Panc1 (cell line): ENCODE data around the gene ILDR1. TPM values are rescaled to one million over a fixed set of nuclear protein-coding genes. Genes with fewer than 3 reads are reported as not detected.

Source experiments
- ATAC-seq: fragments of 200-7000 bp; cut with Tn5 transposase; 2 replicates; pipeline ENCODE4 v1.9.1; 2020; ENCODE audit warnings: mild to moderate bottlenecking, moderate library complexity
- BruUV-seq: library from RNA; stranded (reverse); fragments of 400-500 nt; replicated peaks from 2 replicates; lab custom pipeline; 2021; lab: Mats Ljungman, UMichigan
- CTCF ChIA-PET: fragments of 300-600 bp; sonication (Branson Sonifier 250); formaldehyde crosslinking; loops from one replicate; lab custom pipeline; 2022; ENCODE audit warnings: antibody characterized with exemption; lab: Charles Lee
- POLR2A ChIA-PET: fragments of 300-600 bp; sonication (Branson Sonifier 250); formaldehyde crosslinking; loops from one replicate; lab custom pipeline; 2022; ENCODE audit warnings: antibody characterized with exemption; lab: Charles Lee
- DNase-seq: peaks from one replicate; pipeline ENCODE4 v3.0.0-alpha.2; 2010; ENCODE audit warnings: low read depth, low spot score
- H3K27ac ChIP-seq: 2 replicates; pipeline ENCODE4 v1.5.1; 2011; ENCODE audit warnings: mild to moderate bottlenecking, low read length, inconsistent platforms
- H3K27me3 ChIP-seq: fragments of 200-500 bp; sonication (Bioruptor generic); 2 replicates; pipeline ENCODE4 v1.6.0; 2014; ENCODE audit warnings: low read length, inconsistent platforms; ENCODE audit not compliant: control insufficient read depth, insufficient read depth
- H3K36me3 ChIP-seq: fragments of 200-500 bp; sonication (Bioruptor generic); 2 replicates; pipeline ENCODE4 v1.5.1; 2014; ENCODE audit warnings: inconsistent platforms, mild to moderate bottlenecking, low read length, moderate library complexity; ENCODE audit not compliant: control insufficient read depth, insufficient read depth
- H3K4me1 ChIP-seq: 2 replicates; pipeline ENCODE4 v1.5.1; 2011; ENCODE audit warnings: inconsistent platforms, mild to moderate bottlenecking, low read length, moderate library complexity; ENCODE audit not compliant: control insufficient read depth, insufficient read depth
- H3K4me3 ChIP-seq, 2 experiments: 2 replicates each; pipeline ENCODE4 v1.5.1; 2011 to 2012; ENCODE audit warnings: low read depth in 2 of 2, low read length in 2 of 2, mild to moderate bottlenecking in 2 of 2, inconsistent platforms in 1 of 2, moderate library complexity in 1 of 2
- H3K9me3 ChIP-seq: fragments of 200-500 bp; sonication (Bioruptor generic); 2 replicates; pipeline ENCODE4 v1.5.1; 2014; ENCODE audit warnings: low read depth, mild to moderate bottlenecking, inconsistent platforms, low read length, moderate library complexity; ENCODE audit not compliant: control insufficient read depth, insufficient read depth
- CTCF ChIP-seq: fragments of 450-650 bp; IDR thresholded peaks from 2 replicates; pipeline ENCODE4 v1.5.1; 2017; ENCODE audit warnings: mild to moderate bottlenecking
- POLR2AphosphoS5 ChIP-seq: IDR thresholded peaks from 2 replicates; pipeline ENCODE4 v1.6.1; 2012; ENCODE audit warnings: mild to moderate bottlenecking, low read depth, low read length, moderate library complexity
- REST ChIP-seq, 2 experiments: IDR thresholded peaks; 2 replicates each; pipeline ENCODE4 v1.6.1; 2011 to 2012; ENCODE audit warnings: low read depth in 2 of 2, control low read depth in 1 of 2, low read length in 1 of 2, mild to moderate bottlenecking in 1 of 2, moderate library complexity in 1 of 2; ENCODE audit not compliant: insufficient read depth in 1 of 2
- SIN3A ChIP-seq: IDR thresholded peaks from 2 replicates; pipeline ENCODE4 v1.6.1; 2012; ENCODE audit warnings: low read depth, mild to moderate bottlenecking, low read length, moderate library complexity, borderline replicate concordance; ENCODE audit not compliant: insufficient read depth
- TCF7L2 ChIP-seq: IDR thresholded peaks from 2 replicates; pipeline ENCODE4 v1.6.1; 2011; ENCODE audit warnings: mild to moderate bottlenecking, low read depth, low read length, inconsistent platforms
- in situ Hi-C: cut with HindIII; loops from 2 replicates; pipeline ENCODE4 v1.10.0; 2016; ENCODE audit warnings: low sequenced_read_pairs, low pct_unique_long_range_greater_than_20kb
- intact Hi-C: fragments of 100-400 bp; cut with micrococcal nuclease; formaldehyde crosslinking; loops from one replicate; pipeline ENCODE4 v1.10.0; 2022; ENCODE audit not compliant: unreplicated experiment
- total RNA-seq: library from RNA; stranded (reverse); gene quantifications from one replicate; pipeline ENCODE4 v1.2.1, GENCODE V29; 2021; ENCODE audit not compliant: unreplicated experiment

The ILDR1 gene
- total RNA-seq, 1 experiment from 2014 or later, result not detected

DNA sequence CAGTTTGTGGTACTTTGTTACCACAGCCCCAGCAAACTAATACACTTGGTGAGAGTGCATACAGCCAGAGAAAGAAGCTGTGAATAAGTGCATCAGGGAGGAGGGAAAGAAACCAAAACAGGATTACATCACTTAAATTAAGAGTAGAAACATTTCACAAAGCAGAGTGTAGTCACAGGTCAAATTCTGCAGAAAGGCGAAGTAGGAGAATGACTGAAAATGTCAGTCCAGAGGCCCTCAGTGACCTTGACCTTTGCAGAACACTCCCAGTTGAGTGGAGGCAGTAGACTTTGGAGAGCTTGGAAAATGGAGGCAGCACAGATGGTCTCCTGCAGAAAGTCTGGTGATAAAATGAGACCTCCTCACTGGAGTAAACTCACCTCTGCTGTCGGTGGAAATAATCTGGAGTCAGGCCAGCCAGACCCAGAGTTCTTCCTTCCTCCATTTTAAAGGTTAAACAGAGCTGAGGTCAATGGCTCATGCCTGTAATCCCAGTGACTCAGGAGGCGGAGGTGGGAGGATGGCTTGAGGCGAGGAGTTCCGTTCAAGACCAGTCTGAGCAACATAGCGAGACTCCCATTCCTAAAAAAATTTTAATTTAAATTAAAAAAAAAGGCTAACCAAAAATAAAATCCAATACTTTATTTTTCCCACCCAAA lies 38.1 kb upstream of the ILDR1 start:
- intact Hi-C loops, result no loop called here
- CTCF ChIA-PET, result no interaction called here

DNA sequence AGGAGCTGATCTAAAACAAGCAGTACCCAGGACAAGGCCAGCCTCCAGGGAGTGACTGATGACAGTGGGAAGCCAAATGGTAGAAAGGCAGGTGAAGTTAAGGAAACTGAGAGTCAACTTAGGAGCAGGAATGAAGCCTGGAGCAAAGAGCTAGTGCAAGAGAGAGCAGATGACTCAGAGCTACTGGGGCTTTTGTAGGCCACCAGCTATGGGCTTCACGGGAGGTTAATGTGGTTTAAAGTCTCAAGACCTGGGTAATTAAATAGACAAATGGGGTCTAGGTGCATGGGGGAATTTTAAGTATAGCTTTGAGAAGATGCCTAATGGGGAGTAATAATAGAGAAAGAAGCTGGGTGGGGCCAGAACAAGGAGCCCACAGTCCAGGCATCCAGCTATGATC lies 36.2 kb upstream of the ILDR1 start:
- ChIA-PET CTCF (no interaction called here), POLR2A (no interaction called here)
- Histone ChIP-seq H3K9me3 (no peaks in the 10 kb centered on the region), H3K36me3 (no peaks in the 10 kb centered on the region), H3K27me3 (peaks cover 9% of the 10 kb centered on the region; the same call in 1 of the 2 replicates), H3K4me3 (no peak overlapping the region), H3K27ac (no peak overlapping the region), H3K4me1 (no peaks in the 10 kb centered on the region)
- DNase-seq, result no peak
- in situ Hi-C loops, result no loop called here
- BruUV-seq, result no TSS peak
- intact Hi-C loops, result no loop called here
- ATAC-seq, result no peak
- TF ChIP-seq POLR2AphosphoS5 (no peak), TCF7L2 (no peak), SIN3A (no peak), REST (IDR thresholded peaks at IDR 0.05; ENCODE audit: insufficient read depth in 1 of 2, low read depth in 2 of 2, low read length in 1 of 2) (no peak), CTCF (no peak)

More for the DNA sequence above, 38.1 kb upstream of the ILDR1 start:
- no peak for ATAC-seq
- Histone ChIP-seq H3K9me3 (no peaks in the 10 kb centered on the region), H3K4me3 (no peak overlapping the region), H3K27ac (no peak overlapping the region), H3K36me3 (no peaks in the 10 kb centered on the region), H3K4me1 (no peaks in the 10 kb centered on the region), H3K27me3 (peaks cover 7% of the 10 kb centered on the region; the same call in 1 of the 2 replicates)
- in situ Hi-C loops, result no loop called here
- POLR2A ChIA-PET, result no interaction called here
- DNase-seq, result no peak
- no TSS peak for BruUV-seq
- no peak for TF ChIP-seq REST (IDR thresholded peaks at IDR 0.05; ENCODE audit: insufficient read depth in 1 of 2, low read depth in 2 of 2, low read length in 1 of 2)
- no peak for TF ChIP-seq CTCF
- no peak for TF ChIP-seq SIN3A
- no peak for TF ChIP-seq TCF7L2
- no peak for TF ChIP-seq POLR2AphosphoS5
